ENCODE measurements around the gene GRK4. TPM values are rescaled to one million over a fixed set of nuclear protein-coding genes. Genes with fewer than 3 reads are reported as not detected.
A peak's percentile ranks its signal among the peaks of the same experiment; 100 is the strongest.

Gene GRK4
- total RNA-seq, 1 donor from 2014 or later, result 9.0 TPM

DNA sequence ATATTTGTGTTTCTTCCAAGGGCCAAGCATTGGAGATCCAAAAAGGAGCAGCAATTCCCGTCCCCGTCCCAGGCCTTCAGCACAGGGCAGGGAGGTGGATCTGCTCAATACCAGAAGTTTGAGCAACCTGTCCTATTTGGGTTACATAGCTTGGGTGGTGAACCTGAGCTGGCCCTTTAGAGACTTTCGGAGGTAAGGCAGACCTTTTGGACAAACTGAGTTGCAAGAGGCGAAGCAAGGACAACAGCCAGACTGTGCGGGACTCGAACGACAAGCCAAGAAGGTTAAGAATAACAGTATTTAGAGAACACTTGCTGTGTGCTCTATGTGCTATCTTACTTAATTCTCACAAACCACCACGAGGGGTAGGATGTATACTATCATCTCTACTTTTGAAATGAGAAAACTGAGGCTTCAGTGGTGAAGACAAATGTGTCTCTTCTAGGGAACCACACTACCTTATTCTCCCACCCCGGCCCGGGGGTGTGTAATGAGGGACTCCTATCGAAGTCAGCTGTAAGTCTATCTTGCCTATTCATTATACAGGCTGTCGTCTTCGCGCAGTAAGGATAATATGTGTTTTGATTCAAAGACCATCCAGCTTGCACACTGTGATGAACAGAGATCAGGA is 1.4 kb upstream of the GRK4 start:
- H3K4me1 ChIP-seq, result peaks cover 56% of the 10 kb centered on the region
- H3K4me3 ChIP-seq, result peak overlapping the region; percentile 98
- H3K27me3 ChIP-seq (ENCODE audit: low read depth), result no peaks in the 10 kb centered on the region
- peaks cover 13% of the 10 kb centered on the region for H3K36me3 ChIP-seq
- peak overlapping the region; percentile 92 for H3K27ac ChIP-seq (replicated peaks)
- no peaks in the 10 kb centered on the region for H3K9me3 ChIP-seq (replicated peaks)
- TF ChIP-seq, protein P1, sequence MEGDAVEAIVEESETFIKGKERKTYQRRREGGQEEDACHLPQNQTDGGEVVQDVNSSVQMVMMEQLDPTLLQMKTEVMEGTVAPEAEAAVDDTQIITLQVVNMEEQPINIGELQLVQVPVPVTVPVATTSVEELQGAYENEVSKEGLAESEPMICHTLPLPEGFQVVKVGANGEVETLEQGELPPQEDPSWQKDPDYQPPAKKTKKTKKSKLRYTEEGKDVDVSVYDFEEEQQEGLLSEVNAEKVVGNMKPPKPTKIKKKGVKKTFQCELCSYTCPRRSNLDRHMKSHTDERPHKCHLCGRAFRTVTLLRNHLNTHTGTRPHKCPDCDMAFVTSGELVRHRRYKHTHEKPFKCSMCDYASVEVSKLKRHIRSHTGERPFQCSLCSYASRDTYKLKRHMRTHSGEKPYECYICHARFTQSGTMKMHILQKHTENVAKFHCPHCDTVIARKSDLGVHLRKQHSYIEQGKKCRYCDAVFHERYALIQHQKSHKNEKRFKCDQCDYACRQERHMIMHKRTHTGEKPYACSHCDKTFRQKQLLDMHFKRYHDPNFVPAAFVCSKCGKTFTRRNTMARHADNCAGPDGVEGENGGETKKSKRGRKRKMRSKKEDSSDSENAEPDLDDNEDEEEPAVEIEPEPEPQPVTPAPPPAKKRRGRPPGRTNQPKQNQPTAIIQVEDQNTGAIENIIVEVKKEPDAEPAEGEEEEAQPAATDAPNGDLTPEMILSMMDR (IDR thresholded peaks at IDR 0.05; ENCODE audit: borderline replicate concordance), result no peak
- no peak for DNase-seq
- intact Hi-C loops (cut with micrococcal nuclease), result no loop called here

DNA sequence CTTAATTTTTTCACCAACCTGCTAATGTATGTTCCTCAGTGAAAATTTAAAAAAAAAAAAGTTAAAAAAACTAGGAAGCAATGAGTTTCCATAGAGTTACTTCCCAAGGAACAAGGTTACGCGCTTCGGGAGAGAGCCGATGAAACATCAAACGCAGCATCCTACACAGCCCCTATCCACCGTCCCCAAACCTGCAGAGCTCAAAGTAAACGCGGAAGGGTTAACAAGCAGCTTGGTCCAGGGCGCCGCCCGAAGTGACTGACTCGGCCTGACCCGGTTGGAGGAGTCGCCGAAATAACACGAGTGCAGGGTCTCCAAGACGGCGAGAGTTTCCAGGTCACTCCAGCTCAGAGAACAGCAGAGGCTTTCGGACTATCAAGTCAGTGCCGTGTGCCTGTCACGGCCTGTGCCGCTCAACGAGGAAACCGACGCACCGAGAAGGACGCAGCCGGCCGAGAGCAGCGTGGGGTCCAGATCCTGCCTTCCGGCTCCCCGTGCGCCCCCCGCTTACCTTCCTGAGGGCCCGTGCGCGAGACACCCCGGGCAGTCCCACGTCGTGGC is 677 bp upstream of the GRK4 start:
- intact Hi-C loops (cut with micrococcal nuclease), result no loop called here

DNA sequence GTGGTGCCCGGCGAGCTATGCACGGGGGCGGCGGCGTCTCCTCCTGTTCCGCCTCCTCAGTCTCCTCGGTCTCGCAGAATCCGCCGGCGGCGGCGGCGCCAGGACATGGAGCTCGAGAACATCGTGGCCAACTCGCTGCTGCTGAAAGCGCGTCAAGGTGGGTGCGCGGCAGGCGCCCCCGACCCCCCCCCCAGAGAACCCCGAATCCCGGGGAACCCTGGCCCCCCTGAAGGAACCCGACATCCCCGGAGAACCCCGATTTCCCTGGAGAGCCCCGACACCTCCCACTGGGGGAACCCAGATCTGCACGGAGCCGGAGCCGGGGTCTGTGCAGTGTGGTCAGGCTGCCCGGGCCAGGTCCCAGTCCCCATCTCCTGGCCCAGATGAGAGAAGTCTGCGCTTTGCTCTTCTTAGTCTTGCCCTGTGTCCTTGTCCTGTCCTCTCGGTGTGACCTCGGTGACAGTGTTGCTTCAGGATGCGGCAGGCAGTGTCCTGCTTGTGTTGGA is 648 bp downstream of the GRK4 start:
- no peaks in the 10 kb centered on the region for H3K36me3 ChIP-seq
- no peaks in the 10 kb centered on the region for H3K9me3 ChIP-seq (replicated peaks)
- intact Hi-C loops (cut with micrococcal nuclease), result no loop called here
- TF ChIP-seq, protein P1 (IDR thresholded peaks at IDR 0.05; ENCODE audit: borderline replicate concordance), result no peak
- peaks cover 50% of the 10 kb centered on the region for H3K4me1 ChIP-seq
- DNase-seq, result no peak
- H3K27ac ChIP-seq (replicated peaks), result peak overlapping the region; percentile 92
- no peaks in the 10 kb centered on the region for H3K27me3 ChIP-seq (ENCODE audit: low read depth)
- peak overlapping the region; percentile 98 for H3K4me3 ChIP-seq

More for the DNA sequence above, 677 bp upstream of the GRK4 start:
- H3K4me3 ChIP-seq, result peak overlapping the region; percentile 98
- TF ChIP-seq, protein P1 (IDR thresholded peaks at IDR 0.05; ENCODE audit: borderline replicate concordance), result no peak
- peak overlapping the region; percentile 92 for H3K27ac ChIP-seq (replicated peaks)
- peaks cover 56% of the 10 kb centered on the region for H3K4me1 ChIP-seq
- H3K27me3 ChIP-seq (ENCODE audit: low read depth), result no peaks in the 10 kb centered on the region
- H3K36me3 ChIP-seq, result peaks cover 6% of the 10 kb centered on the region
- no peak for DNase-seq
- no peaks in the 10 kb centered on the region for H3K9me3 ChIP-seq (replicated peaks)

DNA sequence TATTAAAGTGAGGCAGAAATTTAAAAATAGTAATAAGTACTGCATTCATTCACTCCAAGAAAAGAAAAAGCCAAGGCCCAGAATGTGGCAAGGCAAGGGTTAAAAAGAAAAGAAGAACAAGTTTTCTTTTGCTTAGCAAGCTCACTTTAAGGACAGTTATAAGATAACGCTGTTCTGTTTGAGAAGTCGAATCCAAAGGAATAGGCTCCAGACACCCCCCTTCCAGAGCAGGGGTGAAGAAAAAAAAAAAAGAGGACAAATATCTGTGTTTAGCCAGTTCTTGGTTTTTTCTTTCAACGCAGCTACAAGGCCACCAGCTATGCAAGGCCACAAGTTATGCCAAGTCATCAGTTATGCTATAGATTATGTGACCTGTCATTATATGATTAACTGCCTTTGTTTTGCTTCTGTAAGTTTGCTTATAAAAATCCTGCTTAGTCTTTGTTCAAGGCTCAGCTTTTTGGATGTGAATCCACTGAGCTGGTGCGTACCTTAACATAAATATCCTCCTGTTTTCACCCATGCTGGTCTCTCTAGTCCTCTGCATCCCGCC is 1.4 kb downstream of the GRK4 start:
- Histone ChIP-seq H3K4me3 (peak overlapping the region; percentile 98), H3K9me3 (replicated peaks) (no peaks in the 10 kb centered on the region), H3K27ac (replicated peaks) (peak overlapping the region; percentile 92), H3K36me3 (no peaks in the 10 kb centered on the region), H3K4me1 (peaks cover 48% of the 10 kb centered on the region), H3K27me3 (ENCODE audit: low read depth) (no peaks in the 10 kb centered on the region)
- intact Hi-C loops (cut with micrococcal nuclease), result no loop called here
- TF ChIP-seq, protein P1 (IDR thresholded peaks at IDR 0.05; ENCODE audit: borderline replicate concordance), result no peak
- no peak for DNase-seq

DNA sequence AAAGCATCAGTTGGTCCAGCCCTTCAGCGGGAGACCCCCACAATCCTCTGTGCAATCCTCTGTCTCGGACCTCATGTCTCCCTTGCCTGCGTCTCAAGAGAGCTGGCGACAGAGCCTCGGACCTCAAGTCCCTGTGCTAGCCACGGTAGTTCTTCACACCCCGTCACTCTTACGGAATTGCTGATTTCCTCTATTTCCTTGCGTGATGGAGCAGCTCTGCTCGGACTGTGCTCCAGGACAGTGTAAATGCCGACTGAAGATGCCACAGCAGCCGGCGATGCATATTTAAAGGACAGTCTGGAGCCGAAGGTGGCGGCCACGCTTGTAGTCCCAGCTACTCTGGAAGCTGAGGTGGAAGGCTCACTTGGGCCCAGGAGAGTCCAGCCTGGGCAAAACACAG is 1.9 kb downstream of the GRK4 start:
- H3K36me3 ChIP-seq, result no peaks in the 10 kb centered on the region
- DNase-seq, result no peak
- TF ChIP-seq, protein P1 (IDR thresholded peaks at IDR 0.05; ENCODE audit: borderline replicate concordance), result no peak
- no peaks in the 10 kb centered on the region for H3K9me3 ChIP-seq (replicated peaks)
- no peak overlapping the region for H3K27ac ChIP-seq (replicated peaks)
- intact Hi-C loops (cut with micrococcal nuclease), result no loop called here
- peaks cover 43% of the 10 kb centered on the region for H3K4me1 ChIP-seq
- H3K27me3 ChIP-seq (ENCODE audit: low read depth), result no peaks in the 10 kb centered on the region
- peak overlapping the region; percentile 98 for H3K4me3 ChIP-seq
